Measurements from ENCODE around the gene MAB21L4. TPM values are rescaled to one million over a fixed set of nuclear protein-coding genes. Genes with fewer than 3 reads are reported as not detected.

The MAB21L4 gene
- polyA plus RNA-seq (ENCODE audit: insufficient read length), result 4.8 TPM
- long read RNA-seq, donor 1, partial matches to known transcripts, result 0 of 1 reads
- long read RNA-seq, donor 1, other reads (novel, unspliced or antisense), result 0 of 1 reads
- long read RNA-seq, donor 2, partial matches to known transcripts, result 0 of 1 reads
- long read RNA-seq, donor 2, other reads (novel, unspliced or antisense), result 0 of 1 reads
- long read RNA-seq, donor 3, result 0 reads
- long read RNA-seq, donor 4, result 0 reads
- long read RNA-seq, donor 5, partial matches to known transcripts, result 0 of 1 reads
- long read RNA-seq, donor 5, other reads (novel, unspliced or antisense), result 0 of 1 reads
- long read RNA-seq, donor 6, partial matches to known transcripts, result 0 of 1 reads
- long read RNA-seq, donor 6, other reads (novel, unspliced or antisense), result 0 of 1 reads
- long read RNA-seq, donor 7, partial matches to known transcripts, result 0 of 2 reads
- long read RNA-seq, donor 7, other reads (novel, unspliced or antisense), result 0 of 2 reads
- long read RNA-seq, donor 8, result 0 reads

- no peak for DNase-seq
Measured at GRCh38 chr2:240895656-240896388, at the start of gene MAB21L4. Gene MAB21L4 (minus strand): TSS chr2:240896156. CDS start chr2:240895997, 159 bp downstream.

- no peak for DNase-seq
Measured at GRCh38 chr2:240936106-240936505, 40.1 kb upstream of the MAB21L4 start.

GRCh38 chr2:240935103-240935876 lies 39.3 kb upstream of the MAB21L4 start:
- DNase-seq, result no peak

GRCh38 chr2:240934701-240935102 lies 38.7 kb upstream of the MAB21L4 start:
- no peak for DNase-seq

- DNase-seq, result no peak
Measured at GRCh38 chr2:240933966-240934700, 38.2 kb upstream of the MAB21L4 start.

- DNase-seq, result no peak
Measured at GRCh38 chr2:240933048-240933965, 37.4 kb upstream of the MAB21L4 start.

GRCh38 chr2:240932724-240933047 lies 36.7 kb upstream of the MAB21L4 start:
- DNase-seq, result no peak

- DNase-seq, result no peak
Measured at GRCh38 chr2:240932001-240932723, 36.2 kb upstream of the MAB21L4 start.

GRCh38 chr2:240931319-240931949 lies 35.5 kb upstream of the MAB21L4 start:
- DNase-seq, result no peak

GRCh38 chr2:240930631-240931318 lies 34.8 kb upstream of the MAB21L4 start:
- DNase-seq, result no peak

- no peak for DNase-seq
Measured at GRCh38 chr2:240930096-240930630, 34.2 kb upstream of the MAB21L4 start.

- DNase-seq, result no peak
Measured at GRCh38 chr2:240929364-240930095, 33.6 kb upstream of the MAB21L4 start.

GRCh38 chr2:240928476-240929363 lies 32.8 kb upstream of the MAB21L4 start:
- DNase-seq, result no peak

- no peak for DNase-seq
Measured at GRCh38 chr2:240927390-240927781, 31.4 kb upstream of the MAB21L4 start.

- no peak for DNase-seq
Measured at GRCh38 chr2:240926516-240927389, 30.8 kb upstream of the MAB21L4 start.
